ENCODE data around the gene ATG9B.

Gene ATG9B

GRCh38 chr7:151024435-151025056 is at the start of gene ATG9B:
Gene ATG9B (minus strand): TSS chr7:151024494. CDS start chr7:151024423, 71 bp downstream.
- DNase-seq (ENCODE audit: low read depth): no peak

GRCh38 chr7:151073990-151074389 is 49.7 kb upstream of the ATG9B start:
- no peak for DNase-seq (ENCODE audit: low read depth)

GRCh38 chr7:151071032-151071866 is 47.0 kb upstream of the ATG9B start:
- no peak for DNase-seq (ENCODE audit: low read depth)

GRCh38 chr7:151070574-151070960 is 46.3 kb upstream of the ATG9B start:
- DNase-seq (ENCODE audit: low read depth): no peak

- DNase-seq (ENCODE audit: low read depth): no peak
These were observed 45.7 kb upstream of the ATG9B start for GRCh38 chr7:151069841-151070573.

GRCh38 chr7:151068069-151068773 is 43.9 kb upstream of the ATG9B start:
- no peak for DNase-seq (ENCODE audit: low read depth)

- no peak for DNase-seq (ENCODE audit: low read depth)
These were observed 42.1 kb upstream of the ATG9B start for GRCh38 chr7:151066273-151066974.

- no peak for DNase-seq (ENCODE audit: low read depth)
These were observed 41.2 kb upstream of the ATG9B start for GRCh38 chr7:151065516-151065915.

GRCh38 chr7:151064993-151065392 is 40.7 kb upstream of the ATG9B start:
- DNase-seq (ENCODE audit: low read depth): no peak

- DNase-seq (ENCODE audit: low read depth): no peak
These were observed 40.2 kb upstream of the ATG9B start for GRCh38 chr7:151064454-151064853.

GRCh38 chr7:151063212-151063561 is 38.9 kb upstream of the ATG9B start:
- DNase-seq (ENCODE audit: low read depth): no peak

GRCh38 chr7:151062399-151063211 is 38.3 kb upstream of the ATG9B start:
- DNase-seq (ENCODE audit: low read depth): no peak

GRCh38 chr7:151062111-151062398 is 37.8 kb upstream of the ATG9B start:
- no peak for DNase-seq (ENCODE audit: low read depth)

- no peak for DNase-seq (ENCODE audit: low read depth)
These were observed 37.2 kb upstream of the ATG9B start for GRCh38 chr7:151061213-151062110.

GRCh38 chr7:151060416-151061212 is 36.3 kb upstream of the ATG9B start:
- no peak for DNase-seq (ENCODE audit: low read depth)

- no peak for DNase-seq (ENCODE audit: low read depth)
These were observed 35.8 kb upstream of the ATG9B start for GRCh38 chr7:151060113-151060415.

- DNase-seq (ENCODE audit: low read depth): peak; percentile 51
These were observed 35.2 kb upstream of the ATG9B start, which contains the start of gene SLC4A2 for GRCh38 chr7:151059367-151060112. Gene SLC4A2 (plus strand): TSS chr7:151059589. CDS start chr7:151061988, 2,399 bp downstream.

GRCh38 chr7:151058781-151059366 is 34.6 kb upstream of the ATG9B start:
- no peak for DNase-seq (ENCODE audit: low read depth)

Measured in T-helper 22 cell (primary cell).